ENCODE results near the gene NPRL2.
A peak's percentile ranks its signal among the peaks of the same experiment; 100 is the strongest.

NPRL2 gene
- total RNA-seq, result 33.5 to 58.4 reads per million in 2 experiments

- peak; percentile 99 for DNase-seq (ENCODE audit: low read depth)
These were observed at the start of gene NPRL2, which contains the start of gene CYB561D2 for GRCh38 chr3:50350527-50351322. Gene NPRL2 (minus strand): TSS chr3:50350775. CDS start chr3:50350652, 123 bp downstream. Gene CYB561D2 (plus strand): TSS chr3:50350862. CDS start chr3:50351434, 572 bp downstream.

DNA sequence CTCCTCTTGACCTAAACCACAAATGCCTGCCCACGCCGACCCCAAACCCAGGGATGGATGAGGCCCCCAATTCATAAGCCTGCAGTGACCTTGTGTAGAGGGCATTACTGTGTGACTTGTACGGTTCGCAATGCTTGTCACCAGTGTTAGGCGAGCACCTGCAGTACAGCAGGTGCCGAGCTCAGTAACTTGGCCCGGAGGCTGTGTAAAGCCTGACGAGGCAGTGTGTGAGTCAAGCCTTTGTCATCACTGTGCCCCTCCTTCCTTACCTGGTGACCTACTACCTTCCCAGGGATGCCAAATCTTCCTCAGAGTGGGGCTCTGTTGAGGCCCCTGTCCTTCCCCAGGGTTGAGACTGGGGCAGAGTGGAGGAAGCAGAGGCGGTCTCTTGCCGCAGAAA, 45.9 kb upstream of the NPRL2 start:
- no peak for DNase-seq (ENCODE audit: low read depth)

DNA sequence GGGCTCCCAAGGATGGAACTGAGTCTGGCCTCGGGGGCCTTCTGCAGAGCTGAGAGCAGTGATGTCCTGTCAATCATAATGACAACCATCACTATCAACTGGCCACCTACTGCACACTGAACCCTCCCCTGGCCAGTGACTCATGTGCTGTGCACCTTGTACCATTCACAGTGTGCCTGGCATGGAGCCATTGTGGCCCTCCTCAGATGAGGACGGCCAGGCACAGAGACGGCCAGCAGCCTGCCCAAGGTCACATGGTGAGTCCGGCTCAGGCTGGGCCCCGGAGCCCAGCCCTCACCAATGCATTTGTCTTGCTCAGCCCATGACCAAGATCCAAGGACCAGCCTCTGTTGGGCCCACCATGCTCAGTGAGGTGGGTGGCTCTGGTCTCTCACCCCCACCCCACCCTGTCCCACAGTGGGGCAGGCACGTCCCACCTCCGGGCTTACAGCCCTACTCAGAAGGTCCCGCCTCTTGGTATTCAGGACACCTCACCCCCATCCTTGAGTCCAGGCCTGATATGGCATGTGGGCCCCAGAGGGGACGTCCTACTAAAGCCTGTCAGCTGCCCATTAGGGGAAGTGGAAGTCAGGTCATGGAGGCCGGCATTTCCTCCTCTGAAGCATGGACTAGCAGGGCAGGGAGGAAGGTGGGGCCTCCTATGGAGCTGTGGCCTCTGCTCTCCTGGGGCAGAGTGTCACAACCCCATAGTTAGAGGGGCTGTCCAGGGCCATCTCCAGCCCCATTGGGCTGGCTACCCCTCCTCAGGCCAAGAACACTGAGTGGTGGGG, 44.7 kb upstream of the NPRL2 start:
- DNase-seq (ENCODE audit: low read depth), result no peak

- no peak for DNase-seq (ENCODE audit: low read depth)
These were observed 42.5 kb upstream of the NPRL2 start for GRCh38 chr3:50393061-50393460.

GRCh38 chr3:50392101-50392715, 41.6 kb upstream of the NPRL2 start:
- no peak for DNase-seq (ENCODE audit: low read depth)

- DNase-seq (ENCODE audit: low read depth), result no peak
These were observed 40.1 kb upstream of the NPRL2 start for GRCh38 chr3:50390508-50391224.

DNA sequence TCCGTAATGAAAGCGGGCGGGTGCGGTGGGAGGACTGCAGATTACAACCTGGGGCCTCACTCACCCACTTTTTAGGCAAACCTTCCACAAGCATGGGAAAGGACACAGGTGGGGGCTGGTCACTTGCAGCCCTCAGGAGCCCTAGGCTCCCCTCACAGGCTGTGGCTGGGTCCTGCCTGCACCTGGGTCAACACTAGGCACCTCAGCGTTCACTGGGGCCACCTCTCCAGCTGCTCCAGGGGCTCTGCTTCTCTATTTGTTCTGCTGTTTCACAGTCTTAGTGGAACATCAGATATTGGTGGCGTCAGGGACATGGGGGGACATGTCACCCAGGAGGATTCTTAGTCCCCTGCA, 38.8 kb upstream of the NPRL2 start:
- no peak for DNase-seq (ENCODE audit: low read depth)

GRCh38 chr3:50388720-50389413, 38.3 kb upstream of the NPRL2 start:
- DNase-seq (ENCODE audit: low read depth), result no peak

- no peak for DNase-seq (ENCODE audit: low read depth)
These were observed 37.6 kb upstream of the NPRL2 start for GRCh38 chr3:50388016-50388719.

DNA sequence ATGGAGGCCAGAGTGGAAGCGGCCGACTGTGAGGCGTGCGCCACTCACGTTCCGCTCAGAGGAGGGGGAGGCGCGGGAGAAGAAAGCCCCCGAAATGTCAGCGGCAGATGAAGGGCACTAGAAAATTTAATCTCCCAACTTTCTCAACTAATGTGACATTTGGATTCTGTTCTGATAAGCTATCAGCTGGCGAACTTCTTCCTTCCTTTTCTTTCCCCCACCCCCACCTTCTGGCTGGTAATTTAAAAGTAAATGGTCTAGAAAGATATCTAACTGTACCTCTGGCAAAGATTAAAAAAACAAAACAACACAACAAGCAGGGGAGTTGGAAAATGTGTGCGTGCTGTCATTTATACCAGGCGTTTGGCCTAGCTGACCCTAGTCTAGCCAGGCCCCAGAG, 35.2 kb upstream of the NPRL2 start:
- no peak for DNase-seq (ENCODE audit: low read depth)

DNA sequence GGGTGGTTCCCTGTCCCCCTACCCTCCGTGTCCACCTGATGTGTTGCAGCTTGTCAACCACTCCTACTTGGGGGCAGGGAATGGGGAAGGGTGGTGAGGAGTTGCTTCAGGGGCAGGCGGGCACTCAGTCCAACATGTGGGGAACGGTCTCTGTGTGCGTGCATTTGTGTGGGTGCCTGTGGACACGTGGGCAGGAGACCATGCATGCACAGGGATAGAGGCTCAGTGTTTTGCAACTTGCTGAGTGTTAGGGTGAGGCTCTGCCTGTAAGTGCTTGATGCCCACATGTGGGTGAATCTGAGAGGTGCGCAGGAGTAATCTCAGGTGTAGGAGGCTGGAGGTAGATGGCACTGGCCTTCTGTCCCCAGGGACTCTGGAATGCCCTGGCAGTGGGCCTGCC, 33.2 kb upstream of the NPRL2 start:
- DNase-seq (ENCODE audit: low read depth), result no peak

DNA sequence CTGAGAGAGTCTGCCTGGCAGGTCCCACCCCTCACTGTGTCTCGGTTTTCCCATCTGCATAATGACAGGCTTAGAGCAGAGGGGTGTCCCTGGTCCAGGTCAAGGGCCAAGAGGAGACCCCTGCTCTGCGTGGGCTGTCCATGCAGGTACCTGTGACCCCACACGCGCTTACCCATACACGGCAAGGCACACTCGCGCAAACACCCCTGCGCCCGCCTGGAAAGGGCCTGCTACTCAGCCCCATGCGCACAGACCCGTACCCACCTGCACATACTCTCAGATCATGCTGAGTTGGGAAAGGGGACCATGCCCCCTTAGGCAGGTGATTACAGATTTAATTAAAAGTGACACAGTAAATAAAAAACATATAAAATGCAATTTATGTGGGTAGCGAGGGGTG, 32.1 kb upstream of the NPRL2 start:
- no peak for DNase-seq (ENCODE audit: low read depth)

DNA sequence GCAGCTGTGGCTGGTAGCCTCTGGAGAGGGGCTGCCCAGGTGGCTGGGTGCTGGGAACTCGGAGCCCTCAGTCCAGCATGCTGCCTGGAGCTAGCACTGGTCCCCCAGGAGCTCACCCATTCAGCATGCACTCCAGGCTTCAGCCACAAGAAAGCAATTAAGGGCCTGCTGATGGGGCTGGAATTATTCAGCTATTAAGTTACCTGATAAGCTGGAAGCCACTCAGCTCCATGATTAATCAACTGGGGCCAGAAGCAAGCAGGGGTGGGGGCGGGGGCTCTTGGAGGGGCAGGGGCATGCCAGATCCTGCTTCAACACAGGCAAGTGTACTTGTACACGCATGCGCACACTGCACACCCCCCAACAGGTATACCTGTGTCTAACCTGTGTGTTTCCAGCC, 30.8 kb upstream of the NPRL2 start:
- no peak for DNase-seq (ENCODE audit: low read depth)

- DNase-seq (ENCODE audit: low read depth), result no peak
These were observed 30.0 kb upstream of the NPRL2 start for GRCh38 chr3:50380405-50381085.

GRCh38 chr3:50378757-50379156, 28.2 kb upstream of the NPRL2 start:
- no peak for DNase-seq (ENCODE audit: low read depth)

DNA sequence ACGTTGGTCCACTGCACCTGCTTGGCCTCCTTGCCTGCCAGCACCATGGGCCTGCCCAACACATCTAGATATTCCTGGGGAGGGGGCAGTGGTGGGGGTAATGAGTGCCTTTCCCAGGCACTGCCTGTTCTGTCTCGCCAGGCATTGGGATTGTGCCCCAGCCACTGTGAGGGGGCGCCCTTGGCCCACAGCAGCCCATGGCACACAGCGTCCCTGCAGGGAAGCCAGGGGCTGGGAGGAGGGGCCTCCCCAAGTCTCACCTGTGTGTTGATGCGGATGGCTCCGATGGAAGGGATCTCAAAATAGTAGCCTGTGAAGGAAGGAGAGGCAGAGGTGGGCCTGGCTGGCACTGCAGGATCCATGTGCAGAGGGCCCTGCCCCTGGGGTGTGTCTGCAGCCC, 27.4 kb upstream of the NPRL2 start:
- DNase-seq (ENCODE audit: low read depth), result no peak

DNA sequence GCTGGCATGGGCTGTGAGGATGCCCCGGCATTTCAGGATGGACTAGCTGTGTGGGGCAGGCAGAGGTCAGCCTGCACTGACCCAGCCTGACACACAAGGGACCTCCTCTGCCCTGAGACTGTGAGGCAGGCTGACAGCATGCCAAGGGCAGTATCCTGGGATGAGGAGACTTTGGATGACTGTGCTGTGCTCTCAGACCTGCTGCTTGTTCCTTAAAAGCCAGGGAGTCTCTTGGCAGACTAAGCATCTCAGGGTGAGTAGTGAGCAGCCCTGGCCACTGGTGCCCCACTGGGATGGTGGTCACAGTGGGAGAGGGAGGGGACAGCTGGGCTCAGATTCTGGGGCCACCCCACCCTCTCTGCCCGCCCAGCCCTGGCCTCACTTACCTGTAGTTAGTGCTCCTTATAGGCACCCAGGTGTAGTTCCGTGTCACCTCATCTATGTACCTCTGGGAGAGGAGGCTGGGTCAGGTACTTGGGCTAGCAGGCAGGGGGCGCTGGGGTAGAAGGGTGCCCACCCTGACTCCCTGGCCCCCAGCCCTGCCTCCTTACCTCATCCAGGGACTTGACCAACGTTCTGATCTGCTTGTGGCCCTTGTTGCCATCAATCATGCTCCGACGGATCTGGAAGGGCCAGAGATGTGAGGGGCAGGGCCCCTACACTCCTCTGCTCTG, 24.8 kb upstream of the NPRL2 start:
- no peak for DNase-seq (ENCODE audit: low read depth)

DNA sequence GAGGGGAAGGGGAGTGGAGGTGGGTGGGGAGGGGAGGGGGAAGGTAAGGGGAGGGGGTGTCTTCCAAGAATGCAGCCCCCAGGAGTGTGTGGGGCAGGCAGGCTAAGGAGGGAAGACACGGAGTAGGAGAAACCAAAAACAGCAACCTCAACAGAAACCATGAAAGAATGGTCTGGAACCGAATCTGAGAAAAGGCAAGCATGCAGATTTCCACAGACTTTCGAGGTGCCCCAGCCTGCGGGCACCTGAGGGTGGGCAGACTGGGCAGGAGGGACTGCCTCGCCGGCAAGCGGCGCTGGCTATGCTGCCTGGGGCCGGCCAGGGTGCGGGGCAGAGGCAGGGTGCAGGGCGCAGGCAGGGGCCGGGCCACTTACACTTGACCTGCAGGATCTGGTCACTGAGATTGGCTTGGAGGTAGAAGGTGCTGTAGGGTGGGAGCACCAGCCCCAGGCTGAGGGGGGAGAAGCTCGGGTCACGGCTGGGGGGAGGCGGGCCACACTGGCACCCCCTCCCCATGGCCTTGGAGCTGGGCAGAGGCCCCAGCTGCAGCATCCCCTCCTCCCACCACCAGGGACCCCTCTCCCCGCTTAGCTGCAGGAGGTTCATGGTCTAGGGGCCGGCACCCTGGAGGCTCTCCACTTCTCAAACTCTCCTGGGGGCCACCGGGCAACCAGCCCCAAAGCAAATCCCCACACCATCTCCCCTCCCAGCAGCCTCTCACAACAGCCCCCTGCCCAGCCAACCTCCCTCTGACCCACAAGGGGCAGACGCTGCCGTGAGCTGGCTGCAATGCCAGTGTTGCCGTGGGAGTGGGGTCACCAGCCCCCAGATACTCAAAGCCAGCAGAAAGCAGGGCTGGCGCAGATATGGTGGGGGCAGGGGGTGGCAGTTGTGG, 24.0 kb upstream of the NPRL2 start:
- DNase-seq (ENCODE audit: low read depth), result no peak
